Breast epithelium (tissue), 4 donors: ENCODE measurements around the gene FAM78B. TPM values are rescaled to one million over a fixed set of nuclear protein-coding genes. Genes with fewer than 3 reads are reported as not detected.

Experiments used
- DNase-seq, 2 donors: peaks; one replicate each; pipeline ENCODE4 v3.0.0-alpha.2; 2019; ENCODE audit warnings: low spot score in 2 of 2
- H3K27ac ChIP-seq, 2 donors: fragments of 200-600 bp; sonication (generic) in 1 of 2; one replicate each; pipeline ENCODE4 v1.5.1; 2016 to 2019; ENCODE audit warnings: mild to moderate bottlenecking in 1 of 2
- H3K27me3 ChIP-seq, 2 donors: fragments of 200-600 bp; sonication (generic) in 1 of 2; one replicate each; pipeline versions ENCODE4 v1.5.1 to v1.6.0; 2017 to 2019; ENCODE audit warnings: control low read depth in 1 of 2, mild to moderate bottlenecking in 1 of 2
- H3K36me3 ChIP-seq: fragments of 200-600 bp; one replicate; pipeline ENCODE4 v1.5.1; 2019
- H3K4me1 ChIP-seq, 2 donors: fragments of 200-600 bp; sonication (generic); one replicate each; pipeline ENCODE4 v1.5.1; 2016 to 2019; ENCODE audit warnings: control low read depth in 1 of 2
- H3K4me3 ChIP-seq, 3 donors: fragments of 200-600 bp; sonication (generic); 1 replicate in 2 of 3; 2 replicates in 1 of 3; pipeline ENCODE4 v1.5.1; 2016 to 2019; ENCODE audit warnings: mild to moderate bottlenecking in 3 of 3, moderate library complexity in 2 of 3
- H3K9me3 ChIP-seq, 2 donors: fragments of 200-600 bp; sonication (generic) in 1 of 2; one replicate each; pipeline ENCODE4 v1.5.1; 2016 to 2019; ENCODE audit warnings: control low read depth in 1 of 2
- CTCF ChIP-seq, 3 donors: fragments of 450-650 bp; IDR thresholded peaks; one replicate each; pipeline ENCODE4 v1.5.1; 2016 to 2017; ENCODE audit warnings: antibody characterized with exemption in 3 of 3, mild to moderate bottlenecking in 3 of 3, moderate library complexity in 3 of 3
- POLR2A ChIP-seq: fragments of 450-650 bp; IDR thresholded peaks from one replicate; pipeline ENCODE4 v1.6.1; 2016; ENCODE audit warnings: antibody characterized with exemption, mild to moderate bottlenecking, moderate library complexity
- POLR2AphosphoS5 ChIP-seq, 3 donors: sonication (generic); formaldehyde crosslinking; IDR thresholded peaks; one replicate each; pipeline ENCODE4 v1.6.1; 2017; ENCODE audit warnings: antibody characterized with exemption in 3 of 3
- intact Hi-C: fragments of 100-400 bp; cut with DNase I; formaldehyde crosslinking; loops from one replicate; pipeline ENCODE4 v1.15.1; 2023; ENCODE audit warnings: low total_unique reads
- total RNA-seq, 3 donors: library from RNA; depleted of rRNA; stranded (reverse); fragments of >200 nt; gene quantifications; one replicate each; pipeline ENCODE4 v1.1.0, GENCODE V29; 2016

The FAM78B gene
- total RNA-seq, 3 donors from 2014 or later = 0.98 to 3.2 (median 1.2) TPM

GRCh38 chr1:166066107-166066506, 100.7 kb downstream of the FAM78B start:
- Histone ChIP-seq H3K9me3 (no peaks in the 10 kb centered on the region), H3K36me3 (no peaks in the 10 kb centered on the region), H3K4me3 (no peak overlapping the region), H3K27me3 (no peaks in the 10 kb centered on the region), H3K27ac (no peak overlapping the region), H3K4me1 (no peaks in the 10 kb centered on the region)
- intact Hi-C loops = no loop called here
- TF ChIP-seq POLR2AphosphoS5 (IDR thresholded peaks at IDR 0.05) (no peak), CTCF (IDR thresholded peaks at IDR 0.05) (no peak), POLR2A (no peak)
- no peak for DNase-seq

- Histone ChIP-seq H3K36me3 (no peaks in the 10 kb centered on the region), H3K27me3 (no peaks in the 10 kb centered on the region), H3K4me3 (no peak overlapping the region), H3K9me3 (no peaks in the 10 kb centered on the region), H3K4me1 (no peaks in the 10 kb centered on the region), H3K27ac (no peak overlapping the region)
- intact Hi-C loops = no loop called here
- TF ChIP-seq POLR2AphosphoS5 (IDR thresholded peaks at IDR 0.05) (no peak), CTCF (IDR thresholded peaks at IDR 0.05) (no peak), POLR2A (no peak)
- DNase-seq = no peak
Observed at GRCh38 chr1:166064951-166065350, 101.8 kb downstream of the FAM78B start.

- intact Hi-C loops = no loop called here
- Histone ChIP-seq H3K4me3 (no peak overlapping the region), H3K27me3 (no peaks in the 10 kb centered on the region), H3K4me1 (no peaks in the 10 kb centered on the region), H3K9me3 (no peaks in the 10 kb centered on the region), H3K27ac (no peak overlapping the region), H3K36me3 (no peaks in the 10 kb centered on the region)
- DNase-seq = no peak
- TF ChIP-seq POLR2AphosphoS5 (IDR thresholded peaks at IDR 0.05) (no peak), POLR2A (no peak), CTCF (IDR thresholded peaks at IDR 0.05) (no peak)
Observed at GRCh38 chr1:166064313-166064926, 102.4 kb downstream of the FAM78B start.

- no peaks in the 10 kb centered on the region for H3K27me3 ChIP-seq
- H3K27ac ChIP-seq = no peak overlapping the region
- no peaks in the 10 kb centered on the region for H3K36me3 ChIP-seq
- intact Hi-C loops = no loop called here
- DNase-seq = no peak
- no peaks in the 10 kb centered on the region for H3K4me1 ChIP-seq
- H3K9me3 ChIP-seq = no peaks in the 10 kb centered on the region
- no peak overlapping the region for H3K4me3 ChIP-seq
- TF ChIP-seq POLR2A (no peak), POLR2AphosphoS5 (IDR thresholded peaks at IDR 0.05) (no peak), CTCF (IDR thresholded peaks at IDR 0.05) (no peak)
Observed at GRCh38 chr1:166063701-166064100, 103.1 kb downstream of the FAM78B start.

GRCh38 chr1:166062421-166063070, 104.3 kb downstream of the FAM78B start:
- no peaks in the 10 kb centered on the region for H3K27me3 ChIP-seq
- H3K27ac ChIP-seq = no peak overlapping the region
- no peaks in the 10 kb centered on the region for H3K9me3 ChIP-seq
- no peak for DNase-seq
- intact Hi-C loops = no loop called here
- H3K4me3 ChIP-seq = no peak overlapping the region
- H3K36me3 ChIP-seq = no peaks in the 10 kb centered on the region
- no peak for TF ChIP-seq POLR2A
- no peaks in the 10 kb centered on the region for H3K4me1 ChIP-seq
